Mesenchymal stem cell (in vitro differentiated cells and primary cell): Measurements from ENCODE around the gene EN1.
A peak's percentile ranks its signal among the peaks of the same experiment; 100 is the strongest.

Experiments used
- DNase-seq: peaks from one replicate; pipeline ENCODE4 v3.0.0-alpha.2; 2013
- H2AFZ ChIP-seq: one replicate; pipeline ENCODE4 v1.6.1; 2013; ENCODE audit warnings: low read depth, mild to moderate bottlenecking, control low read depth, inconsistent platforms, low read length, moderate library complexity
- H2AK5ac ChIP-seq: 2 replicates; pipeline ENCODE4 v1.6.1; 2013; ENCODE audit warnings: low read length, moderate library complexity, mild to moderate bottlenecking, inconsistent platforms; ENCODE audit not compliant: severe bottlenecking
- H2BK120ac ChIP-seq: one replicate; pipeline ENCODE4 v1.6.1; 2013; ENCODE audit warnings: low read depth, mild to moderate bottlenecking, inconsistent platforms, low read length, moderate library complexity
- H2BK12ac ChIP-seq, 2 experiments: one replicate each; pipeline ENCODE4 v1.6.1; 2013; ENCODE audit warnings: inconsistent platforms in 2 of 2, low read length in 2 of 2, mild to moderate bottlenecking in 2 of 2, moderate library complexity in 2 of 2, control low read depth in 1 of 2
- H2BK15ac ChIP-seq: one replicate; pipeline ENCODE4 v1.6.1; 2013; ENCODE audit warnings: mild to moderate bottlenecking, low read depth, inconsistent platforms; ENCODE audit not compliant: poor library complexity, severe bottlenecking
- H2BK5ac ChIP-seq: 2 replicates; pipeline ENCODE4 v1.6.1; 2013; ENCODE audit warnings: low read depth, mild to moderate bottlenecking, low read length, control low read depth, inconsistent platforms; ENCODE audit not compliant: poor library complexity, severe bottlenecking
- H3K14ac ChIP-seq, 2 experiments: one replicate each; pipeline ENCODE4 v1.6.1; 2013; ENCODE audit warnings: inconsistent platforms in 2 of 2, low read length in 2 of 2, control low read depth in 1 of 2, mild to moderate bottlenecking in 1 of 2, moderate library complexity in 1 of 2
- H3K18ac ChIP-seq, 2 experiments: one replicate each; pipeline ENCODE4 v1.6.1; 2013; ENCODE audit warnings: inconsistent platforms in 2 of 2, low read length in 2 of 2, control low read depth in 1 of 2, low read depth in 1 of 2, mild to moderate bottlenecking in 1 of 2
- H3K23ac ChIP-seq, 2 experiments: one replicate each; pipeline ENCODE4 v1.6.1; 2013; ENCODE audit warnings: inconsistent platforms in 2 of 2, low read length in 2 of 2, mild to moderate bottlenecking in 2 of 2, moderate library complexity in 2 of 2, control low read depth in 1 of 2
- H3K27ac ChIP-seq: 2 replicates; pipeline ENCODE4 v1.5.1; 2013; ENCODE audit warnings: mild to moderate bottlenecking, moderate library complexity, low read length, control low read depth, inconsistent platforms; ENCODE audit not compliant: poor library complexity, severe bottlenecking
- H3K27me3 ChIP-seq, 2 experiments: 2 replicates each; pipeline versions ENCODE4 v1.6.1 to v1.7.0; 2013; ENCODE audit warnings: low read length in 2 of 2, mild to moderate bottlenecking in 2 of 2, moderate library complexity in 2 of 2, control low read depth in 1 of 2, inconsistent platforms in 1 of 2; ENCODE audit not compliant: control insufficient read depth in 1 of 2, insufficient read depth in 1 of 2
- H3K36me3 ChIP-seq, 2 experiments: 2 replicates each; pipeline versions ENCODE4 v1.6.1 to v1.7.0; 2013; ENCODE audit warnings: low read length in 2 of 2, control low read depth in 1 of 2, inconsistent platforms in 1 of 2, low read depth in 1 of 2, mild to moderate bottlenecking in 1 of 2; ENCODE audit not compliant: insufficient read depth in 2 of 2, control insufficient read depth in 1 of 2
- H3K4ac ChIP-seq, 2 experiments: one replicate each; pipeline ENCODE4 v1.6.1; 2013; ENCODE audit warnings: inconsistent platforms in 2 of 2, low read length in 2 of 2, mild to moderate bottlenecking in 2 of 2, moderate library complexity in 2 of 2, control low read depth in 1 of 2, low read depth in 1 of 2
- H3K4me1 ChIP-seq: 2 replicates; pipeline ENCODE4 v1.6.1; 2013; ENCODE audit warnings: low read depth, low read length, control low read depth; ENCODE audit not compliant: control insufficient read depth, insufficient read depth
- H3K4me2 ChIP-seq: 2 replicates; pipeline ENCODE4 v1.6.1; 2013; ENCODE audit warnings: low read length, mild to moderate bottlenecking, inconsistent platforms; ENCODE audit not compliant: poor library complexity, severe bottlenecking
- H3K4me3 ChIP-seq, 2 experiments: 2 replicates each; pipeline versions ENCODE4 v1.5.1 to v1.7.0; 2013; ENCODE audit warnings: low read length in 2 of 2, mild to moderate bottlenecking in 2 of 2, control low read depth in 1 of 2, low read depth in 1 of 2; ENCODE audit not compliant: insufficient read depth in 1 of 2
- H3K79me1 ChIP-seq: replicated peaks from 2 replicates; pipeline ENCODE4 v1.6.1; 2013; ENCODE audit warnings: mild to moderate bottlenecking, control low read depth, low read length, inconsistent platforms; ENCODE audit not compliant: poor library complexity, severe bottlenecking
- H3K9ac ChIP-seq: 2 replicates; pipeline ENCODE4 v1.7.0; 2013; ENCODE audit warnings: mild to moderate bottlenecking, low read length, moderate library complexity
- H3K9me3 ChIP-seq: 2 replicates; pipeline ENCODE4 v1.7.0; 2013; ENCODE audit warnings: mild to moderate bottlenecking, low read length; ENCODE audit not compliant: control insufficient read depth
- H4K8ac ChIP-seq: one replicate; pipeline ENCODE4 v1.6.1; 2013; ENCODE audit warnings: inconsistent platforms, mild to moderate bottlenecking, low read length, moderate library complexity
- H4K91ac ChIP-seq: one replicate; pipeline ENCODE4 v1.6.1; 2013; ENCODE audit warnings: mild to moderate bottlenecking, low read length, inconsistent platforms
- WGBS: methylation state at CpG from one replicate; pipeline ENCODE4 v1.1.7; 2013; ENCODE audit warnings: mixed read lengths; 5-methylcytosine and 5-hydroxymethylcytosine counted together

The EN1 gene

DNA sequence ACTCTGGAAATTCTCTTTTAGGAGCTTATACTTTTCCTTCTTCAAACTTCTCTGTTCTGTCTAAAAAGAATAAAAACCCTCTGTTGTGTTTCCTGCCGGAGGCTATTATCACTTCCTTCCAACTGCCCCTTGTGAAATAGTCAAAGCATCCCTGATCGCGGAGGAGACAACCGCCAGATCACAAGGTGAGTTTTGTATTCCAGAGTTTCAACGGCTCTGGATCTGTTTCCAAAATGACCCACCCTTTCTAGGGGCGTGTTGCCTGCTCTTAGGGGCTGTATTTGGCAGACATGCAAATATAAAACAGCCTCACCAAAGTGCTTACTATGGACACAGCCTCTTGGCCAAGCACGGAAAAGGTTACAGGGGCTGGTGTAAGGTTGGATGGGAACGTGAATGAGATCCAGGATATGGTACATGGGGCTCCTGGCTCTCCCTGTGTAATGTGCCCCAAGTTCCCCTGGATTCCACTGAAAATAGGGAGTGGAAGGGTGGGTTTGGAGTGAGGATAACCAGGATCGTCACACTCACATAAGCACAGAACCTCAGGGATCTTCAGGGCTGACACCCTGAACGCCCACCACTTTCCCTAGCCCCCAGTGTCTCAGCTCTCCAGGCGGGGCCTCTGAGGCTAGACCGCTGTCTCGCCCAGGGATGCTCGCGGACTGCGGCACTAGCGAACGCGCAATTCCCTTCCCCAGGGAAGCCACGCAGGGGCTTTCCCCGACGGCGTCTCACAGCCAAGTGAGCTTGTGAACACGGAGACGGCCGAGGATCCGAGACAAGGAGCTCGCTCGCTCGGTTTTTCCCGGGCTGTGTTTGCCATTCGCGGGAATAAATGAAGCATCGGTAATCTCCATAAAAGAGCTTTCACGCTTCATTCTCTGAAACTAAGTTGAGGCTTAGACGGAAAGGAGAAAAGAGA is 14.4 kb downstream of the EN1 start:
- 3% methylated on average over 26 of the region's 36 CpGs for WGBS
- Histone ChIP-seq H4K8ac (no peak overlapping the region), H3K27me3 (peaks cover 0 to 75% of the 10 kb centered on the region in 2 experiments), H3K4me3 (no peak overlapping the region), H3K27ac (no peak overlapping the region), H3K9me3 (no peaks in the 10 kb centered on the region), H2AK5ac (no peak overlapping the region), H3K23ac (no peak overlapping the region), H3K18ac (no peak overlapping the region), H2BK120ac (no peak overlapping the region), H3K9ac (no peak overlapping the region), H4K91ac (no peak overlapping the region), H2BK5ac (no peak overlapping the region), H3K79me1 (no peaks in the 10 kb centered on the region), H2BK15ac (no peak overlapping the region), H3K4me1 (peaks cover 12% of the 10 kb centered on the region), H3K14ac (no peak overlapping the region), H2BK12ac (no peak overlapping the region), H3K36me3 (peaks cover 0 to 3% of the 10 kb centered on the region in 2 experiments), H2AFZ (no peak overlapping the region), H3K4ac (no peak overlapping the region), H3K4me2 (no peak overlapping the region)
- no peak for DNase-seq

DNA sequence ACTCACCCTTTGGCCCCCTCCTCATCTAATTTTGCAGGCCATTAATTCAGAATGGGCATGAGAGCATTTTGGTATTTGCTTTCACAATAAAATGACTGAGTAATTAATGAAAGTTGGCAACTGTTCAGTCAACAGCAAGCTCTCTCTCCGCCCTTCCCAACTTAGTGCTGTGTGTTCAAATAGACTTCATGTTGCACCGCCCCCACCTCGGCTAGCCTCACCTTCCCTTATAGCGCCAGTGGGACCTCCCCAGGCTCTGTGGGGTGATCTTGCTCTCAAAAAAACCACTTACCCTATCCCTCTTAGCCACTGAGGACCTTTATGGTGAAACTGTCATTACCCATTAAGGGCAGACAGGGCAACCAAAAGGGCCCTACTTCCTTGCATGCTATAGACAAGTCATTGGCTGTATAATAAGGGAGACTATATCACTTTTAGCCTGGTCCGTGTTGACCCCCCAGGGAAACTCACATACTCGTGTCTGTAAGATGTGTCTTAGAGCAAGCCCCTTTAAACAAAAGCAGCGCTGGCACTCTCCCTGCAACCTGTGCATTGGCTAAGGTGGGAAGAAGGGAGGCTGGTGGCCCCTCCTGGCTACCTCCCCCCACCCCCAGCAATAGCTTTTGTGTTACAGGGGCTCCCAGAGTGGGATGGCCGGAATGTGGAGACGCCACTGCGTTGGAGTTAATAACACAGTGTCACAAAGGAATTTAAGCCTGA is 15.2 kb downstream of the EN1 start:
- no peak overlapping the region for H3K27ac ChIP-seq
- H3K23ac ChIP-seq: no peak overlapping the region
- no peak overlapping the region for H4K91ac ChIP-seq
- no peak overlapping the region for H2BK120ac ChIP-seq
- peaks cover 0 to 66% of the 10 kb centered on the region in 2 experiments for H3K27me3 ChIP-seq
- no peak overlapping the region for H2BK5ac ChIP-seq
- no peaks in the 10 kb centered on the region for H3K36me3 ChIP-seq
- H3K4me1 ChIP-seq: peaks cover 12% of the 10 kb centered on the region
- no peaks in the 10 kb centered on the region for H3K79me1 ChIP-seq
- no peak overlapping the region for H2AFZ ChIP-seq
- H3K14ac ChIP-seq: no peak overlapping the region
- no peak overlapping the region for H3K4me3 ChIP-seq
- no peak overlapping the region for H3K4ac ChIP-seq
- H2BK15ac ChIP-seq: no peak overlapping the region
- H2BK12ac ChIP-seq: no peak overlapping the region
- no peaks in the 10 kb centered on the region for H3K9me3 ChIP-seq
- no peak overlapping the region for H3K18ac ChIP-seq
- no peak for DNase-seq
- 7% methylated on average over 10 of the region's 10 CpGs for WGBS
- H3K9ac ChIP-seq: no peak overlapping the region
- H3K4me2 ChIP-seq: no peak overlapping the region
- H4K8ac ChIP-seq: no peak overlapping the region
- H2AK5ac ChIP-seq: no peak overlapping the region

DNA sequence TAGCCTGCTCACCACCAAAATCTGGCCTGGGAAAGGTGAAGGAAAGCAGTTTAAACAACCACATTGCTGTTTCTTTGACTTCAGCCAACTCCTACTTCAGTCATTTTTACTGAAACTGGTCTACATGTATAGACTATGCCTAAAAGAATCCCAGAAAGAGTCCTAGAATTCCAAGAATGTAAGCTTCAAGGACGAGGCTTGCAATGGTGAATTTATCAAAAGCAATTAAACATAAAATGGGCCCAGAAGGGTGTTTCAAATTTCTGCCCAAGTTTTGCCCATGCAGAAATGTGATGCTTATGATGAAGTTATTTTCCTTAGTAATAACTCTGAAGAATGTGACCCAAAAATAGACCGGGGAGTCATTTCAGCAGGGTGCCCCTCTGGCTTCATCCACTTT is 16.6 kb downstream of the EN1 start:
- Histone ChIP-seq H3K27me3 (peaks cover 0 to 53% of the 10 kb centered on the region in 2 experiments), H3K4me3 (peak overlapping the region in 1 of 2 experiments; percentile 52), H3K14ac (no peak overlapping the region), H4K8ac (no peak overlapping the region), H3K18ac (no peak overlapping the region), H3K27ac (no peak overlapping the region), H3K4me2 (no peak overlapping the region), H2BK15ac (no peak overlapping the region), H3K79me1 (no peaks in the 10 kb centered on the region), H3K23ac (no peak overlapping the region), H2AK5ac (no peak overlapping the region), H3K9me3 (no peaks in the 10 kb centered on the region), H3K4me1 (peaks cover 9% of the 10 kb centered on the region), H4K91ac (no peak overlapping the region), H2BK120ac (no peak overlapping the region), H3K4ac (no peak overlapping the region), H3K9ac (peak overlapping the region; percentile 74), H3K36me3 (no peaks in the 10 kb centered on the region), H2AFZ (no peak overlapping the region), H2BK5ac (no peak overlapping the region), H2BK12ac (no peak overlapping the region)
- WGBS: 43% methylated on average over 2 of the region's 2 CpGs
- no peak for DNase-seq

DNA sequence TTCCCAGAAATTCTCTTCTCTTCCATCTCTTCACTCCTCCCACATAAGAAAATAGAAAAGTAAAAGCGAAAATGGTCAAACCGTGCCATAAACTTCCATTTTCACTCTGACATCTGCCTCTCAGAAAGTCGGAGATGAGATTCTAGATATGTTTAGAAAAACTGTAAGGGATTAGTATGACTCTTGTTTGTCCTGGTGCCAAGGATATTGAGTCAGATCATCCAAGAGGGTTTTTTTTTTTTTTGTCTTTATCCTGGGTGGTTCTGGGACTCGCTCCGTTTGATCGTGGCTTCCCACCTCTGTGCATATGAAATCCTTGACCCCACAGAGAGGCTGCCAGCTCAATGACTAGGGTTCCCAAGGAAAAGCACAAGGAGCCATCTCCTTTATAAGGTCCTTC is 17.3 kb downstream of the EN1 start:
- no peak for DNase-seq
- H3K18ac ChIP-seq: no peak overlapping the region
- H3K79me1 ChIP-seq: no peaks in the 10 kb centered on the region
- no peak overlapping the region for H2BK15ac ChIP-seq
- H3K14ac ChIP-seq: no peak overlapping the region
- H3K4ac ChIP-seq: no peak overlapping the region
- no peak overlapping the region for H2AFZ ChIP-seq
- H2AK5ac ChIP-seq: no peak overlapping the region
- no peak overlapping the region for H3K4me2 ChIP-seq
- no peak overlapping the region for H3K23ac ChIP-seq
- H4K8ac ChIP-seq: no peak overlapping the region
- no peaks in the 10 kb centered on the region for H3K36me3 ChIP-seq
- H3K9ac ChIP-seq: peak overlapping the region; percentile 74
- no peaks in the 10 kb centered on the region for H3K9me3 ChIP-seq
- no peak overlapping the region for H3K27ac ChIP-seq
- peaks cover 0 to 45% of the 10 kb centered on the region in 2 experiments for H3K27me3 ChIP-seq
- WGBS: 65% methylated on average over 4 of the region's 6 CpGs
- peaks cover 2% of the 10 kb centered on the region for H3K4me1 ChIP-seq
- H4K91ac ChIP-seq: no peak overlapping the region
- H2BK12ac ChIP-seq: no peak overlapping the region
- H3K4me3 ChIP-seq: peak overlapping the region in 1 of 2 experiments; percentile 52
- H2BK120ac ChIP-seq: no peak overlapping the region
- H2BK5ac ChIP-seq: no peak overlapping the region
